ENCODE results near the gene KLHDC7A.

The KLHDC7A gene

GRCh38 chr1:18496497-18497235 is 15.9 kb downstream of the KLHDC7A start:
- no peak for DNase-seq
- intact Hi-C loops (cut with DNase I): no loop called here

- DNase-seq: no peak
- intact Hi-C loops (cut with DNase I): no loop called here
Measured at GRCh38 chr1:18501833-18502232, 21.1 kb downstream of the KLHDC7A start.

DNA sequence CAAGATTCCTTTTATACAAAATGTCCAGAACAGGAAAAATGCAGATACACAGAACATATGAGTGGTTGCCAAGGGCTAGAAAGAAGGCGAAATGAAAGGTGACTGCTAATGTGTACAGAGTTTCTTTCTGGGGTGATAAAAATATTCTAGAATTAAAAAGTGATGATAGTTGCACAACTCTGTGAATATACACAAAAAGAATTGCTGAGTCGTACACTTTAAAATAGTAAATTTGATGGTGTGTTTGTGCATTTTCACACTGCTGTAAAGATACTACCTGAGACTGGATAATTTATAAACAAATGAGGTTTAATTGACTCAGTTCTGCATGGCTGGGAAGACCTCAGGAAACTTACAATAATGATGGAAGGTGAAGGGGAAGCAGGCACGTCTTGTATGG is 23.9 kb downstream of the KLHDC7A start:
- no peak for DNase-seq
- intact Hi-C loops (cut with DNase I): no loop called here

GRCh38 chr1:18505666-18506065 is 24.9 kb downstream of the KLHDC7A start:
- DNase-seq: no peak
- intact Hi-C loops (cut with DNase I): no loop called here

GRCh38 chr1:18508084-18508483 is 27.4 kb downstream of the KLHDC7A start:
- no peak for DNase-seq
- intact Hi-C loops (cut with DNase I): no loop called here

DNA sequence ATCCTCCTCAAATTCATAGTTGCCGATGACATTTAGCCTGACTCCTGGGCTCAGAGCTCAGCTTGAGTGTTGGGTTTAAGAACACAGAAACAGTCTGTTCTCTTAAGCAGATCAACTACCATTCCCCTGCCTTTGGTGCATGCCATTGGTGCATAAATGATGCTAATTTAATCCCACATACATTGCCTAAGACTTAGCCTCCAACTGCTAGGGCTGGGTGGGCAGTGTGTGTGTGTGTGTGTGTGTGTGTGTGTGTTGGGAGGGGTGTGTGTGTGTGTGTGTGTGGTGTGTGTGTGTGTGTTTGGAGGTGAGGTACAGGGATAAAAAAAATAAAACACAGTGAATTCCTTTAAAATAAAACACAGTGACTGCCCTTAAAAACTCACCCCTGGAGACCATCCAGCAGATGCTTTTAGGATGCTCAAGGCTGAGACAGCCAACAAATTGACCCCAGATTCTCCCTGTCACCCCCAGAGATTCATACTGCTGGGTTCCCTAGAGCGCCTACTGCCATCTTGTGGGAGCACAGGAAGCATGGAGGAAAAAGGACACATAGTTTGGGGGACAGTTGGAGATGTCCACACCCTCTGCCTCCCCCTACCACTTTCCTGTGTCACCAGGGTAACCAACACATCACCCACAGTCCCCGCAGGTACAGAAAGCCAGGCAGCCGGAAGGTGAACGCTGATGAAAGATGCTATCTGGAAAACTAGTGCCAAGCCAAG is 30.6 kb downstream of the KLHDC7A start:
- intact Hi-C loops (cut with DNase I): no loop called here
- no peak for DNase-seq

DNA sequence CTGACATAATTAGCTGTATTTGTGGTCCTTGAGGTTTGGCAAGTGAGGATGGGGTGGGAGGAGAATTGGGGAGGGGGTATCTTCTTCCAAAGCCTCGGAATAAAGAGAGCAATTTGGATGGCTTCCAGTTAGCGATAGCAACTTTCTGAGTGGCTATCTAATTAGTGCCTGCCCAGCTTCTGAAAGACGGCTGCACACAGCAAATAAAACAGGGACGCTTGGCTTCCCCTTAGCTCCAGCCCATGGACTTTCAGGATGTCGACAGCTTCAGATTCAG is 31.1 kb downstream of the KLHDC7A start:
- DNase-seq: no peak
- intact Hi-C loops (cut with DNase I): no loop called here

GRCh38 chr1:18512883-18513282 is 32.2 kb downstream of the KLHDC7A start:
- intact Hi-C loops (cut with DNase I): no loop called here

DNA sequence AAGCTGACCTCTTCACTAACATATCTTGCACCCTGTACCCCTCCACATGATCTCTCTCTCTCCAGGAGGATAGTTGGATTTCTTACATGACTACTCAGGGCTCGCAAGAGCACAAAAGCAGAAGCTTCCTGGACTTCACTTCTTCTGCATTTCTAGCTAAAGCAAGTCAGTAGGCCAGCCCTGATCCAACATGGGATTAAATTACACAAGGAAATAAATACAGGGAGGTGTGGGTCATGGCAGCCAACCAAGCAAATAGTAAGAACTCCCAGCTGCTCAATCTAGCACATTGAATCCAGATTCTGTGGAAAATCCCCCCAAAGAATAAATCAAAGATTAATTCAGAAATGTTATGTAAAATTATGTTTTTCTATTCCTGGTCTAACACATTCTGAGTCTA is 33.3 kb downstream of the KLHDC7A start:
- no peak for DNase-seq

More at GRCh38 chr1:18512883-18513282, 32.2 kb downstream of the KLHDC7A start:
- no peak for DNase-seq

DNA sequence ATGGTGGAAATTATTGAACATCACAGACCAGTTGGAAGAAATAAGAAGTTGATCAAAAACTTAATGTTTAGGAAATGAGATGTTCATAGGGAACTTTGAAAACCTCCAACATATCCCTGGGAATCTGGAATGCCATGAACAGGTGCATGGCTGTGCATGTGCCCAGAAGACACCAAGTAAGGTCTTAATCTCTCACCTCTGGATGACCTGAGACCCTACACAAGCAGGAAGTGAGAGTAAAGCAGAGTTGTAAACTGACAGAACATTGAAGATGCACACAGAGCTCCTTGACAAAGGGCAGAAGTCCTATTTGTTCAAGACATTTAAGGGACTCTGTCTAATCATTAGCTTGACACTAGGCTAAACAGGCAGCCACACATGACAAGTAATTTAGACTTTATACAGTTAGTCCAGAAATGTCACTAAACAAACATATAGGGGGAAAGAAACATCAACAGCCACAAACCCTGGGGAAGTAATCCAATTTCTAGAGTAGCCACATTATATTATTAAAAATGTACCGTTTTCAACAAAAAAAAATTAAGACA is 34.5 kb downstream of the KLHDC7A start:
- DNase-seq: no peak
- intact Hi-C loops (cut with DNase I): no loop called here

More for the DNA sequence above, 33.3 kb downstream of the KLHDC7A start:
- intact Hi-C loops (cut with DNase I): no loop called here

- intact Hi-C loops (cut with DNase I): no loop called here
- DNase-seq: no peak
Measured at GRCh38 chr1:18516473-18516872, 35.7 kb downstream of the KLHDC7A start.

DNA sequence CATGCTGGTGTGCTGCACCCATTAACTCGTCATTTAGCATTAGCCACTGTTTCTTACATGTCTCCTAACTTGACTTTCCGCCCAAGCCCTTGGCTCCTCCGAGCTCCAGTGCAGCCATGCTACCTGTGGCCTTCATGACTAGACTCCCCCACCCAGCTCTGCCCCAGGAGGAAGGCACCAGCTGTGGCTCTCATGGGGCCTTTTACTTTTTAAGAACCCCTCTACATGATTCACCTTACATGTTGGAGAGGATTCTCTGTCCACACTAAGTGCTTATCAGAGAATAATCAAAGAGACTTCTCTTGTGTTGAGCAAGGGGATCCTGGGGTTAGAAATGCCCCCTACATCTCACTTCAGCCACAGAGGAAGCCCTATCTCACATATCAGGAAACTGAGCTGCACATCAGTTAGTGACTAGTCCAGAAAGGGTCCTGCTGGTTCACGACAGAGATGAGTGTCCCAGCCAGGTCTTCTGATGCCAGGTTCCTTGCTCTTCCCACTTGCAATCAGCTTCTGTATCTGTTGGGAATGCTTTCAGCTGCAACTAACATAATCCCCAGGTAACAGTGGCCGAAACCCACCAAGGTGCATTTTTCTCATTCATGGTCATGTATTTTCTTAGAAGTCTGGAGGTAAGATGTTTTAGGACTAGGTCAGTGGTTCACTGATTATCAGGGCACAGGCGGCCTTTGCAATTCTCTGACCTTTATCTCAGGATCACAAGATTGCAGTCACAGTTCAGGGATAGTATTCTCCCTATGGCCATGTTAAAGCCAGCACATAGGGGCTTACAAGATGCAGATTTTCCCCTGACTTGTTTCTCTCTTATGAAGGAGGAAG is 45.9 kb downstream of the KLHDC7A start:
- intact Hi-C loops (cut with DNase I): no loop called here
- DNase-seq: no peak

GRCh38 chr1:18527514-18527913 is 46.8 kb downstream of the KLHDC7A start:
- no peak for DNase-seq
- intact Hi-C loops (cut with DNase I): no loop called here

DNA sequence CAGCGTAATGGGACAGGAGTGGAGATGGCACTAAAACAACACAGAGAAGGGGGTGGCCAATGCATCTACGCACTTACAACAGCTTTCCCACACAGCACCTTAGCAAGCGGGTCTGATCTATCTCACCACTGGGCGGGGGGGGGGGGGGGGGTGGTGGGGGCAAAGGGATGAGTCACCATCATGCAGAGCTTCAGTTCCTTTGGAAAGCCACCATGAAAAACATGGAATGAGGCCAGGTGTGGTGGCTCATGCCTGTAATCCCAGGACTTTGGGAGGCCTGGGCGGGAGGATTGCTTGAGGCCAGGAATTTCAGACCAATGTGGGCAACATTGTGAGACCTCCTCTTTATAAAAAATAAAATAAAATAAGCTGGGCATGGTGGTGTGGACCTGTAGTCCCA is 47.2 kb downstream of the KLHDC7A start:
- intact Hi-C loops (cut with DNase I): no loop called here
- DNase-seq: no peak

GRCh38 chr1:18528616-18529015 is 47.9 kb downstream of the KLHDC7A start:
- intact Hi-C loops (cut with DNase I): no loop called here
- no peak for DNase-seq

DNA sequence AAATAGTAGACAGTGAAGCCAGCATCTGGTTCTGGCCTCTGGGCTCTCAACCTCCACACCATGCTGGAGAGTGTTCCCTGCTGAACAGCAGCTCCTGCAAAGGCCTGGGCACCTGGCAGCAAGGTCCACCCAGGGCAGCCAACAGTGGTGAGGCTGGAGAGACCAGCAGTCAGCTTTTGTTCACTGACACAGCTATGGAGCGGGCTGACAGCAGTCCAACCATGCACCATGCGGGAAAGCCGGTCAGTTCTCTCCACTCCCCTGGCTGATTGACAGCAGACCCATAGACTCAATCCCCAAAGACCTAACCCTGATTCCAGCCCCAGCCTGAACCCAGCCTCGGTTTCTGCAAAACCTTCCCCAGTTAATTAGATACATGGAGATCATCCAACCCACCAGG is 49.0 kb downstream of the KLHDC7A start:
- intact Hi-C loops (cut with DNase I): no loop called here
- DNase-seq: no peak

DNA sequence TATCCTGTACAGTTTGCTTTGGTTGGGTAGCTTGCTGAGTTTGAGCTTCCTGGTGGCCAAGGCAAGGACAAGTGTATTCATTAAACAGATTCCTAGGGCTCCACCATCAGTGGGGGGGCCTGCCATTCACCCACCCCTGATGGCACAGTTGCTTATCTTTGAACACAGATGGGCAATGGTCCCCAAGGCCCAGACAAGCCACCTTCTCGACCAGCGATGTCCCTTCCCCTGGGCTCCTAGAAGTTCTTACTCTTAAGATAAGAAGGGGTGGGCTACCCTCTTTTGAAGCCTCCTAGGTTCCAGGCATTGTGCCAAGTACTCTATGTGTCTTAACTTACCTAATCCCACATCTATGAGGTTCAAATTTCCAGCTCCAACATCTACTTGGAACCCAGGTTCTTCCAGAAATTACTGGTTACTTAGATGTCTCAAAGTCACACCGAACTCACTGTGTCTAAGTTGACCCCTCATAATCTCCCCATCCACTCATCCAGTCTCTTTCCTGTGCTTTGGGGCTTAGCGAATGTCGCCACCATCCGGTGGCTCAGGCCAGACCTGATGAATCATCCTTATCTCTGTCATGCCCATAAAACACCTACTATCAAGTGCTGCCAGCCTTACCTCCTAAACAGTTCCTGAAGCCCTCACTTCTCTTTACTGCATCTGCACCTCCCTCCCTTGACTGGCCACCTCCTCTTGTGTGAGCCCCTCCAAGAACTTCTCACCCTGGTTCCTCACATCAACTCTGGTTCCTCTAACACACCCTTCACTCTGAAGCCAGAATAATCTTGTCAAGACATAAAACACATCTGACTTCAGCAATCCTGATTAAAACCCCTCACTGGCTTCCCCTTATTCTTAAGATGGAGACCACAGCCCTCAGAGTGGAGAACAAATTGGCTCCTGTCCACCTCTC is 50.1 kb downstream of the KLHDC7A start:
- DNase-seq: no peak
- intact Hi-C loops (cut with DNase I): no loop called here

DNA sequence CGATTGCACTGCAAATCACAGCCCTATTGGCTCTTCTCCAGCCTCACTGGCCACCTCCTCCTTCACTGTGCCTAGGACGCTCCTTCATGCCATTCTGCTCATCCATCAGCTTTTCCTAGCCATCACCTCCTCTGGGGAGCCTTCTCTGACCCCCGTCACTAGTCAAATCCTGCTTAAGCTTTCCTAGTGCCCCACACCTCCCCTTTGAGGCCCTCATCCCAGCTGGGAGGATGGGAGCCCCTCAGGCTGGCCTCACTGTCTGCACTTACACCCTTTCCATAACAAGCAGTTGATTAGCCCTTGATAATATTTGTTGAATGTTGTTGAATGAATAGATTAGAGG is 50.7 kb downstream of the KLHDC7A start:
- no peak for DNase-seq
- intact Hi-C loops (cut with DNase I): no loop called here

DNA sequence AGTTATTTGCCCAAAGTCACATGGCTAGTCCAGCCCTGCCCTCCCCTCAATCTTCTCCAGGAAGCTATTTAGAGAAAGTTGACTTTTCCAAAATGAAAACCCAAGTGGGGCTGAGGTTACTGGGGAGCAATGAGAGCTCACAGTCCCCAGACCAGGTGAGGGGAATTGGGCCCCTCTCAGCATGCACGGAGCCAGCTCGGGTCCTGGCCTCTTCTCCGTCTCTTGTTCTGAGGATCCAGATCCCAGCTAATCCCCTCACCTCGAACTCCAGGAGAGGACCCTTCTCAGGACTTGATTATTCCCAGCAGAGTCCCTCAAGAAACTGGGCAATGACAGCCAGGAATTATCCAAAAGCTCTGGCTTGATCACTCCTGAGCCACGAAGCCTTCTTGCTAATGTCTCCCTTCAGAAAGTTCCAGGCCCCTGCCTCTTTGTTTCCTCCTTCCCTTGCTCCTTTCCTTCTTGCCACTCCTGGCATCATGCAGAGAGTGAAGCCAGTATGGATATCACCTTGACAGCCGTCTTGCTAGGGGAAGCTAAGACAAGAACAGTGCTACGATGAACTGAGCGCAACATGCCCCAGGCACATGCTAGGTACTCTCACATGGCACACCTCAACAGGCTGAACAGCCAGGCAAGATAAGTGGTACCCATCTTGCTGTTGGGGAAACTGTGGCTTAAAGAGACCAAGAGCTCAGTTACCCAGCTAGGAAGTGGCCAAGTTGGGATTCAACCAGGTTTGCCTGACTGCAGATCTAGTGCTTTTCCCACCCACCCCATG is 51.9 kb downstream of the KLHDC7A start:
- DNase-seq: no peak
- intact Hi-C loops (cut with DNase I): no loop called here

GRCh38 chr1:18533259-18533658 is 52.5 kb downstream of the KLHDC7A start:
- intact Hi-C loops (cut with DNase I): no loop called here
- no peak for DNase-seq
